ENCODE measurements around the gene MYH11.

DNA sequence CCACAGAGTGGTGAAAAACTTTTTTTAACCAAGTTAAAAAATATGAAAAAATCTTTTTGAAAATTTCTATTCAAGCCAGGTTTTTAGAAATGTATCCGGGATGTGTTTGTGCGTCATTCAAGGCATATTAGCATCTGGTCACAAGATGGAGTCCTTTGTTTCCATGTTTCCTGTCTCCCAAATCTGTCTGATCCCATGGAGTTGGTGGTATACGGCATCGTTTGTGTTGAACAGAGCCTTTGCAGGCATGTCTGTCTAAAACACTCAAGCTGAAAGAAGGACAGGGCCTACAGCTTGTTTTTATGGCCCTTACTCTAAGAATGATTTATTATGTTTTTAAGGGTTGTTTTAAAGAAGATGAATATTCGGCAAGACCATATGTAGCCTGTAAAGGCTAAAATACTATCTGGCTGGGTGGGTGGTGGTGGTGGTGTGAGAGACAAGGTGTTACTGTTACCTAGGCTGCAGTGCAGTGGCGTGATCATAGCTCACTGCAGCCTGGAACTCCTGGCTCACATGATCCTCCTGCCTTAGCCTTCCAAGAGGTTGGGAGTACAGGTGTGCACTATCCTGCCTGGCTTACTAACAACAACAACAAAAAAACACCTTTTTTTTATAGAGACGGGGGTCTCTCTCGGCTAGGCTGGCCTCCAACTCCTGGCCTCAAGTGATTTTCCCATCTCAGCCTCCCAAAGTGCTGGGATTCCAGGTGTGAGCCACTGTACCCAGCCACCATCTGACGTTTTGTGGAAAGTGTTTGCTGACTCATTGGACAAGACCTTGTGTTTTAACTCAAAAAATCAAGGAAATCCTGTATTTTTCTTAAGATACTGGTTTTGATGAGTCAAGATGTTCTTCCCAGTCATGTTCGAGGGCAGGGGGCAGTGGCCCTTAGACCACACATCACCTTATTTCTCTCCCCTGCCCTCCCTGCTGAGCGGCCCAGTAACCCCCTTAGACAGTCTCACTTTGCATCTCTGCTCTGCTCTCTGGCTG, 154.6 kb downstream of the MYH11 start:
- TF ChIP-seq, protein P1, sequence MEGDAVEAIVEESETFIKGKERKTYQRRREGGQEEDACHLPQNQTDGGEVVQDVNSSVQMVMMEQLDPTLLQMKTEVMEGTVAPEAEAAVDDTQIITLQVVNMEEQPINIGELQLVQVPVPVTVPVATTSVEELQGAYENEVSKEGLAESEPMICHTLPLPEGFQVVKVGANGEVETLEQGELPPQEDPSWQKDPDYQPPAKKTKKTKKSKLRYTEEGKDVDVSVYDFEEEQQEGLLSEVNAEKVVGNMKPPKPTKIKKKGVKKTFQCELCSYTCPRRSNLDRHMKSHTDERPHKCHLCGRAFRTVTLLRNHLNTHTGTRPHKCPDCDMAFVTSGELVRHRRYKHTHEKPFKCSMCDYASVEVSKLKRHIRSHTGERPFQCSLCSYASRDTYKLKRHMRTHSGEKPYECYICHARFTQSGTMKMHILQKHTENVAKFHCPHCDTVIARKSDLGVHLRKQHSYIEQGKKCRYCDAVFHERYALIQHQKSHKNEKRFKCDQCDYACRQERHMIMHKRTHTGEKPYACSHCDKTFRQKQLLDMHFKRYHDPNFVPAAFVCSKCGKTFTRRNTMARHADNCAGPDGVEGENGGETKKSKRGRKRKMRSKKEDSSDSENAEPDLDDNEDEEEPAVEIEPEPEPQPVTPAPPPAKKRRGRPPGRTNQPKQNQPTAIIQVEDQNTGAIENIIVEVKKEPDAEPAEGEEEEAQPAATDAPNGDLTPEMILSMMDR (IDR thresholded peaks at IDR 0.05; ENCODE audit: low read length), result no peak
- no peak for TF ChIP-seq EZH2 (IDR thresholded peaks at IDR 0.05; ENCODE audit: borderline replicate concordance, low read length)

All from OCI-LY1 (cell line).